ENCODE measurements around the gene OSM.

GRCh38 chr22:30247561-30247960 lies 19.1 kb downstream of the OSM start:
- TF ChIP-seq, protein P1, sequence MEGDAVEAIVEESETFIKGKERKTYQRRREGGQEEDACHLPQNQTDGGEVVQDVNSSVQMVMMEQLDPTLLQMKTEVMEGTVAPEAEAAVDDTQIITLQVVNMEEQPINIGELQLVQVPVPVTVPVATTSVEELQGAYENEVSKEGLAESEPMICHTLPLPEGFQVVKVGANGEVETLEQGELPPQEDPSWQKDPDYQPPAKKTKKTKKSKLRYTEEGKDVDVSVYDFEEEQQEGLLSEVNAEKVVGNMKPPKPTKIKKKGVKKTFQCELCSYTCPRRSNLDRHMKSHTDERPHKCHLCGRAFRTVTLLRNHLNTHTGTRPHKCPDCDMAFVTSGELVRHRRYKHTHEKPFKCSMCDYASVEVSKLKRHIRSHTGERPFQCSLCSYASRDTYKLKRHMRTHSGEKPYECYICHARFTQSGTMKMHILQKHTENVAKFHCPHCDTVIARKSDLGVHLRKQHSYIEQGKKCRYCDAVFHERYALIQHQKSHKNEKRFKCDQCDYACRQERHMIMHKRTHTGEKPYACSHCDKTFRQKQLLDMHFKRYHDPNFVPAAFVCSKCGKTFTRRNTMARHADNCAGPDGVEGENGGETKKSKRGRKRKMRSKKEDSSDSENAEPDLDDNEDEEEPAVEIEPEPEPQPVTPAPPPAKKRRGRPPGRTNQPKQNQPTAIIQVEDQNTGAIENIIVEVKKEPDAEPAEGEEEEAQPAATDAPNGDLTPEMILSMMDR (IDR thresholded peaks at IDR 0.05; ENCODE audit: poor library complexity) = no peak
- no peak for TF ChIP-seq EZH2phosphoT487 (IDR thresholded peaks at IDR 0.05; ENCODE audit: low read depth, severe bottlenecking, unreplicated experiment)
- TF ChIP-seq EZH2 (IDR thresholded peaks at IDR 0.05; ENCODE audit: borderline replicate concordance) = no peak

Measured in hepatocyte (in vitro differentiated cells).